ENCODE data around the gene ZNF467.

The ZNF467 gene

GRCh38 chr7:149727053-149727898 is 46.1 kb downstream of the ZNF467 start:
- DNase-seq (ENCODE audit: low read depth), result no peak
- TF ChIP-seq CTCF (IDR thresholded peaks at IDR 0.05; ENCODE audit: insufficient read depth, low read depth, low read length, missing control alignments), result no peak
- H3K4me3 ChIP-seq (ENCODE audit: low read length), result no peak overlapping the region

- no peak for TF ChIP-seq CTCF (IDR thresholded peaks at IDR 0.05; ENCODE audit: insufficient read depth, low read depth, low read length, missing control alignments)
- DNase-seq (ENCODE audit: low read depth), result no peak
- H3K4me3 ChIP-seq (ENCODE audit: low read length), result no peak overlapping the region
These were observed 47.5 kb downstream of the ZNF467 start for GRCh38 chr7:149725916-149726315.

DNA sequence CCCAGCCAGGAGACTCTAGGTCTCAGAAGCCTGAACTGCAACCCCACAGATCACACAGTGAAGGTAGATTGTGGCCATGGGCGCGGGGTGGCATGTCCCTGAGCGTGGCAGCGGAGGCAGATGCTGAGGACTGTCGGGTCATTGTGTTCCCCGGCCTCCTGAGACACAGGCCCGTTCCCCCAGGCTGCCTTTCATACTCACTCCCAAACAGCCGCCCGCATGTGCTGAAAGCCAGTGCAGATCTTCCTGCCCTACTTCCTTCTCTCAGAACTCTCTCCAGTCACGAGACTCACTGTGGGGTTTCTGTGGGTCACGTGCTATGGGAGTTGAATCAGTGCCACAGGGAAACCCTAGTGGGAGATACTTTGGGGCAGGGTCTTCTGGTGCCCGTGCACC is 48.0 kb downstream of the ZNF467 start:
- no peak for TF ChIP-seq CTCF (IDR thresholded peaks at IDR 0.05; ENCODE audit: insufficient read depth, low read depth, low read length, missing control alignments)
- no peak for DNase-seq (ENCODE audit: low read depth)
- H3K4me3 ChIP-seq (ENCODE audit: low read length), result no peak overlapping the region

DNA sequence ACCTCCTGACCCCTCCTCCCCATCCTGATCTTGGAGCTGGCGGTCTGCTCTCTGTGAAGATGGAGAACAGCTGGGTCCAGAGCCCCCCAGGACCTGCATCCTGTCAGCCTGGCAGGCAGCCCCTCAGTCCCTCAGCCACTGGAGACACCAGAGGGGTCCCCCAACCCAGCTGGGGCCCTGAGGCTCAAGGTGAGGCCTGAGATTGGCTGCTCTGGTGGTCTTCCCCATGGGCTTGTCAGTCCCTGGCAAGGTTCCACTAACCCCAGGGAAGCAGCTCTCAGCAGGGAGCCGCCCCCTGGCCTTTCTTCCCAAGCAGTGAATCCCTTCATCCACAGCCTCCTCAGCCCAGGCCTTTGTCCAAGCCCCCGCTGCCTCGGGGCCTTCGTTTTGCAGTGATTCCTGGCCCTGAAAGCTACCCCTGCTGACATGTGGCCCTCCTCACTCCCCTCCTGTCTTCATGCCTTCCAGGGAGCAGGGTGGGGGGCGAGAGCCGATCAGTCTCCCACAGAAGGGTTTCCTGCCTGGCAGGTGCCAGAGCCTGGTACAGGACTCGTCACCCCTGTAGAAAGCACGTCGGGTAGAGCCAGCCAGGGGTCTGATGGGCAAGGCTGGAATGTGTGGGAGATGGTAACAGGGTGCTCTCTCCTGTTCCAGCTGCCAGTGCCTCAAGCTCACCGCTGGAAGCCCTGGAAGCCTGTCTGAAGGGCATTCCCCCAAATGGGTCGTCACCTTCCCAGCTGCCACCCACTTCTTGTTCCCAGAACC is 48.5 kb downstream of the ZNF467 start:
- DNase-seq (ENCODE audit: low read depth), result no peak
- TF ChIP-seq CTCF (IDR thresholded peaks at IDR 0.05; ENCODE audit: insufficient read depth, low read depth, low read length, missing control alignments), result no peak
- no peak overlapping the region for H3K4me3 ChIP-seq (ENCODE audit: low read length)

DNA sequence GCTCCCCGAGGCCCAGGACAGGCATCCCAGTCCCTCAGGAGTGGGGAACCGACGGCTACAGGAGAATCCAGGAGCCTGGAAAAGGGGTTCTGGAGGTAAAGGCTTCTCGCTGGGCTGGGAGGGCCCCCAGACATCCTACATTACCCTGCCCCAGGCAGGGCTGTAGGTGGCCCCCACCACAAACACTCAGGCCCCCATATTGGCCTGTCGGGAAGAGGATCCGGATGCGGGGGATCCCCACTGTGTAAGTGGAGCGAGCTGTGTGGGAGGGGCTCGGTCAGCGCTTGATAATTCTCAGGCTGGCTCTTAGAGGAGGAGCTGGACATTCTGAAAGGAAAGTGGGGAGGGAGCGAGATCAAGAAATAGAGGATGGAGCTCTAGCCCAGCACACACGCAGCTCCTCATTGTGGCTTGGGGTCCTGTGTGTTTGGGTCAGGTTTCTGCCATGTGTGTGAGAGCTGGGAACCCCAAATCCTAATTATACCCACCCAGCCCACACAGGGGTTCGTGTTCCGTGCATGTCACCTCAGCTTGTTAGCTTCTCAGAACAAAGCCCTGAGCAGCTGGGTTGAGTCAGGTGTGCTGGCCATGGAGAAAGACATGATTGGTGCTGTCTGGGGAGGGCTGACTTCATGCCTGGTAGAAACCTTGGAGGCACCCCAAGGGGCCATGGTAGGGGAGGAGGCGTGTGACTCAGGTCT is 49.4 kb downstream of the ZNF467 start:
- no peak overlapping the region for H3K4me3 ChIP-seq (ENCODE audit: low read length)
- DNase-seq (ENCODE audit: low read depth), result no peak
- no peak for TF ChIP-seq CTCF (IDR thresholded peaks at IDR 0.05; ENCODE audit: insufficient read depth, low read depth, low read length, missing control alignments)

DNA sequence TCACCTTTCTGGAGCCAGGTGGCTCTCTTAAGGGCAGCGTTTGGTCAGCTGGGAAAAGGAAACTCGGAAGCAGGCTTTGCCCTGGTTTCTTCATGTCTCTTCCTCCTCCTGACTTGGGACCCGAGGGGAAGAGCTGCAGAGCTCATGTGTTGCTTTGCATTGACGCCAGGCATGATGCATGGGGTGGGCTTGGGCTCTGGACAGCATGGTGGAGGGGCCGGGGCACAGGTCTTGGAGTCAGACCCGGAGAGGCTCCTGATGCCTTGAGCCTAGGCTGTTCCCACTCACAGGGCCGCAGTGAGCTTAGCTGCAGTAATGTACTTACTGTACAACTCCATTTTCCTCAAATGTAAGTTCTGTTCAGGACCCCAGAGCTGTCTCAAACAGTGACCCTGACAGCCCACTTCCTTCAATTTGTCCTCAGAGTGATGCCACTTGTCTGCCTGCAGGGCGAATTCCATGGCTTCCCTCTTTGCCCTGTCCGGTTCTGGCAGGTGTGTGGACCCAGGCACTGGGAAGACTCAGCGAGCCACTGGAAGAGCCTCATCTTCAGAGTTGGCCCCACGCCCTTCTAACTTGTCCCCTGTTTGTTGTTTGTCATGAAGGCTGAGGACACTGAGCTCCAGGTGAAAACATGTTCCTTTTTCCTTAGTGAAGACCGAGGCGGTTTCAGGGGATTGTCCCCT is 50.2 kb downstream of the ZNF467 start:
- no peak for TF ChIP-seq CTCF (IDR thresholded peaks at IDR 0.05; ENCODE audit: insufficient read depth, low read depth, low read length, missing control alignments)
- H3K4me3 ChIP-seq (ENCODE audit: low read length), result no peak overlapping the region
- no peak for DNase-seq (ENCODE audit: low read depth)
